IMR-90 (cell line): ENCODE results near the gene CYTH4.

ENCODE experiments used
- BHLHE40 ChIP-seq: fragments of 150-350 bp; IDR thresholded peaks from 2 replicates; pipeline ENCODE4 v1.6.1; 2016; ENCODE audit warnings: mild to moderate bottlenecking, low read depth, low read length
- CTCF ChIP-seq: conservative IDR thresholded peaks from 2 replicates; pipeline ENCODE4 v1.5.1; 2012; ENCODE audit warnings: mild to moderate bottlenecking, low read depth, low read length, improper control_type of control experiment
- MAFK ChIP-seq: IDR thresholded peaks from 2 replicates; pipeline ENCODE4 v1.6.1; 2012; ENCODE audit warnings: low read depth, low read length, improper control_type of control experiment
- NFE2L2 ChIP-seq: fragments of 150-350 bp; IDR thresholded peaks from 2 replicates; pipeline ENCODE4 v1.6.1; 2016; ENCODE audit warnings: low read depth, mild to moderate bottlenecking, low read length
- POLR2A ChIP-seq: IDR thresholded peaks from 2 replicates; pipeline ENCODE4 v1.6.1; 2012; ENCODE audit warnings: mild to moderate bottlenecking, low read depth, low read length
- RAD21 ChIP-seq: IDR thresholded peaks from 2 replicates; pipeline ENCODE4 v1.6.1; 2012; ENCODE audit warnings: low read length, improper control_type of control experiment
- RFX5 ChIP-seq: IDR thresholded peaks from 2 replicates; pipeline ENCODE4 v1.8.0; 2012; ENCODE audit warnings: low read depth, mild to moderate bottlenecking, low read length, moderate library complexity
- SMC3 ChIP-seq: fragments of 150-350 bp; IDR thresholded peaks from 2 replicates; pipeline ENCODE4 v1.6.1; 2016; ENCODE audit warnings: low read depth, mild to moderate bottlenecking, antibody characterized with exemption, low read length, moderate library complexity

GRCh38 chr22:37340331-37341262 lies 58.3 kb downstream of the CYTH4 start:
- TF ChIP-seq CTCF (no peak), POLR2A (no peak), RAD21 (no peak), BHLHE40 (no peak), NFE2L2 (no peak), MAFK (no peak), RFX5 (no peak), SMC3 (no peak)
